Peyer's patch (tissue), 4 donors: Measurements from ENCODE around the gene SNN.

ENCODE experiments used
- POLR2A ChIP-seq, 2 donors: fragments of 450-650 bp; IDR thresholded peaks; one replicate each; pipeline ENCODE4 v1.5.1; 2017; ENCODE audit warnings: antibody characterized with exemption in 2 of 2, mild to moderate bottlenecking in 2 of 2, moderate library complexity in 2 of 2
- TF ChIP-seq, protein P1 (sequence below), 6 experiments: fragments of 450-650 bp in 4 of 6; fragments of 200-600 bp in 2 of 6; sonication (generic) in 1 of 6; IDR thresholded peaks; one replicate each; pipeline ENCODE4 v1.5.1; 2017 to 2019; ENCODE audit warnings: antibody characterized with exemption in 6 of 6, mild to moderate bottlenecking in 3 of 6, moderate library complexity in 1 of 6

DNA sequence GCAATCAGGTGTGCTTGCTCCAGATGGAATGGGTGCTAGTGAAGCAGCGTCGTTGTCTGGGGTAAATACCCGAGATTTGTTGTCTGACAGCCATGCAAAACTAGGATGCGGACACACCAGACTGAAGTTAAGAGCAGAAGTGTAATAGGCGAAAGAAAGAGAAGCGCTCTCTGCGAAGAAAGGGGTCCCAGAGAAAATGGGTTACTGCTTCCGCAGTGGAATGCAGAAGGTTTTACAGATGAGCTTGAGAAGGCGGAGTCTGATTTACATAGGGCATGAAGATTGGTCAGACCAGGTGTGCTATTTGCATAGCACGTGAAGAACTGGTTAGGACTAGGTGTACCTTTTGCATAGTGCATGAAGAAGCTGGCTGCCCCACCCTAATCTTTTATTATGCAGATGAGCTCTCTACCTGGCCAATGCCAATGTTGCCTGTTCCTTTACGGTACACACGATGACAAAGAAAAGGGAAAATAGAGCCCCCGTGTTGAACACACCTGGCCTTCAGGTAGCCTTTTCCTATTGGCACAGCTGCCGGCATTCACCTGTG lies 32.0 kb upstream of the SNN start:
- TF ChIP-seq, protein P1, sequence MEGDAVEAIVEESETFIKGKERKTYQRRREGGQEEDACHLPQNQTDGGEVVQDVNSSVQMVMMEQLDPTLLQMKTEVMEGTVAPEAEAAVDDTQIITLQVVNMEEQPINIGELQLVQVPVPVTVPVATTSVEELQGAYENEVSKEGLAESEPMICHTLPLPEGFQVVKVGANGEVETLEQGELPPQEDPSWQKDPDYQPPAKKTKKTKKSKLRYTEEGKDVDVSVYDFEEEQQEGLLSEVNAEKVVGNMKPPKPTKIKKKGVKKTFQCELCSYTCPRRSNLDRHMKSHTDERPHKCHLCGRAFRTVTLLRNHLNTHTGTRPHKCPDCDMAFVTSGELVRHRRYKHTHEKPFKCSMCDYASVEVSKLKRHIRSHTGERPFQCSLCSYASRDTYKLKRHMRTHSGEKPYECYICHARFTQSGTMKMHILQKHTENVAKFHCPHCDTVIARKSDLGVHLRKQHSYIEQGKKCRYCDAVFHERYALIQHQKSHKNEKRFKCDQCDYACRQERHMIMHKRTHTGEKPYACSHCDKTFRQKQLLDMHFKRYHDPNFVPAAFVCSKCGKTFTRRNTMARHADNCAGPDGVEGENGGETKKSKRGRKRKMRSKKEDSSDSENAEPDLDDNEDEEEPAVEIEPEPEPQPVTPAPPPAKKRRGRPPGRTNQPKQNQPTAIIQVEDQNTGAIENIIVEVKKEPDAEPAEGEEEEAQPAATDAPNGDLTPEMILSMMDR (IDR thresholded peaks at IDR 0.05), result no peak
- peak; percentile 74 to 76 for TF ChIP-seq POLR2A (IDR thresholded peaks at IDR 0.05)
